Gastroesophageal sphincter (tissue), 4 donors: ENCODE results near the gene IRGC. TPM values are rescaled to one million over a fixed set of nuclear protein-coding genes. Genes with fewer than 3 reads are reported as not detected.

ENCODE experiments used
- ATAC-seq: fragments of 150-250 bp; one replicate; pipeline ENCODE4 v1.9.1; 2016; ENCODE audit warnings: mild to moderate bottlenecking, moderate library complexity
- H3K27ac ChIP-seq, 4 donors: fragments of 200-600 bp; sonication (generic) in 3 of 4; 1 replicate in 3 of 4; 2 replicates in 1 of 4; pipeline ENCODE4 v1.5.1; 2016 to 2019
- H3K27me3 ChIP-seq: fragments of 200-600 bp; sonication (generic); one replicate; pipeline ENCODE4 v1.5.1; 2019
- H3K36me3 ChIP-seq, 2 donors: fragments of 200-600 bp; sonication (generic); one replicate each; pipeline ENCODE4 v1.5.1; 2019; ENCODE audit warnings: control low read depth in 1 of 2
- H3K4me1 ChIP-seq, 3 donors: fragments of 200-600 bp; sonication (generic); 1 replicate in 2 of 3; 2 replicates in 1 of 3; pipeline ENCODE4 v1.5.1; 2016 to 2019; ENCODE audit warnings: control low read depth in 2 of 3
- H3K4me3 ChIP-seq, 2 donors: fragments of 200-600 bp; sonication (generic); one replicate each; pipeline ENCODE4 v1.5.1; 2019; ENCODE audit warnings: mild to moderate bottlenecking in 1 of 2, moderate library complexity in 1 of 2
- H3K9me3 ChIP-seq, 3 donors: fragments of 200-600 bp; sonication (generic); one replicate each; pipeline ENCODE4 v1.5.1; 2017 to 2019; ENCODE audit warnings: control low read depth in 2 of 3
- EP300 ChIP-seq: sonication (generic); formaldehyde crosslinking; IDR thresholded peaks from one replicate; pipeline ENCODE4 v1.6.1; 2017; ENCODE audit warnings: antibody characterized with exemption, mild to moderate bottlenecking
- POLR2A ChIP-seq, 2 donors: fragments of 450-650 bp; IDR thresholded peaks; one replicate each; pipeline ENCODE4 v1.6.1; 2017; ENCODE audit warnings: antibody characterized with exemption in 2 of 2, mild to moderate bottlenecking in 2 of 2, moderate library complexity in 1 of 2
- POLR2AphosphoS5 ChIP-seq: sonication (generic); formaldehyde crosslinking; IDR thresholded peaks from one replicate; pipeline ENCODE4 v1.6.1; 2017; ENCODE audit warnings: antibody characterized with exemption
- WGBS, 2 donors: methylation state at CpG; one replicate each; pipeline ENCODE4 v1.1.5; 2018; ENCODE audit warnings: low coverage in 1 of 2; 5-methylcytosine and 5-hydroxymethylcytosine counted together
- total RNA-seq, 4 donors: library from RNA; depleted of rRNA; stranded (reverse); fragments of >200 nt; gene quantifications; one replicate each; pipeline ENCODE4 v1.1.0, GENCODE V29; 2016
- TF ChIP-seq, protein P1 (sequence below), 4 experiments: fragments of 200-600 bp in 2 of 4; fragments of 450-650 bp in 2 of 4; sonication (generic) in 1 of 4; IDR thresholded peaks; one replicate each; pipeline ENCODE4 v1.5.1; 2017 to 2019; ENCODE audit warnings: antibody characterized with exemption in 4 of 4, mild to moderate bottlenecking in 2 of 4, moderate library complexity in 2 of 4

IRGC gene
- total RNA-seq, 4 donors from 2014 or later, result not detected

DNA sequence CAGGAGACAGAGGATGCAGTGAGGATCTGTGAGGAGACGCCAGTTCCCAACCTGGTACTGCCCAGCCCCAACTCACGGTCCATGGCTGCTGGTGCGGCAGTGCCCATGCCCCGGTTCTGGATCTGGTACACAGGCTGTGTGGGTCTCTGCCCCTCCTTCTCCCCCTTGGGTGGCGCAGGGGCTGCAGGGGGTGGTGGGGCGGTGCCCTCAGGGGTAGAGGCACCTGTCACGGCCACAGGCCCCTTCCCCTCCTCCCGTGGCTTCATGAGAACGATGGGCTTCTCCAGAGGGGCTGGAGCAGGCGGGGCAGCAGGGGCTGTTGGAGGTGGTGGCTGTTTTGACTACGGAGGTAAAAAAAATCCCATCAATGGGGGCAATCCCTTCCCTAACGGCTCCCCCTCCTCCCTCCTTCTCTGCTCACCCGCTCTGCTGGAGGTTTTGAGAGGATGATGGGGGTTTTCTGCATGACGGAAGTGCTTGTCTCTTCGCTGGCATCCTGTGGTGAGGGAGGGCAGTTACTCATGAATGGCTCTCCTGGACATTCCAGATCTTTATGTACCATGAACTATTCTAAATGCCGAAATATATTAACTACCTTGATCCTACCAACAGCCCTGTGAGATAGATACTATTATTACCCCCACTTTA, 31.8 kb downstream of the IRGC start:
- no peak overlapping the region for H3K4me3 ChIP-seq
- no peak overlapping the region for H3K27ac ChIP-seq
- H3K36me3 ChIP-seq, result peaks cover 0 to 90% of the 10 kb centered on the region in 2 donors
- no peak for ATAC-seq
- TF ChIP-seq POLR2A (IDR thresholded peaks at IDR 0.05), result no peak
- TF ChIP-seq, protein P1, sequence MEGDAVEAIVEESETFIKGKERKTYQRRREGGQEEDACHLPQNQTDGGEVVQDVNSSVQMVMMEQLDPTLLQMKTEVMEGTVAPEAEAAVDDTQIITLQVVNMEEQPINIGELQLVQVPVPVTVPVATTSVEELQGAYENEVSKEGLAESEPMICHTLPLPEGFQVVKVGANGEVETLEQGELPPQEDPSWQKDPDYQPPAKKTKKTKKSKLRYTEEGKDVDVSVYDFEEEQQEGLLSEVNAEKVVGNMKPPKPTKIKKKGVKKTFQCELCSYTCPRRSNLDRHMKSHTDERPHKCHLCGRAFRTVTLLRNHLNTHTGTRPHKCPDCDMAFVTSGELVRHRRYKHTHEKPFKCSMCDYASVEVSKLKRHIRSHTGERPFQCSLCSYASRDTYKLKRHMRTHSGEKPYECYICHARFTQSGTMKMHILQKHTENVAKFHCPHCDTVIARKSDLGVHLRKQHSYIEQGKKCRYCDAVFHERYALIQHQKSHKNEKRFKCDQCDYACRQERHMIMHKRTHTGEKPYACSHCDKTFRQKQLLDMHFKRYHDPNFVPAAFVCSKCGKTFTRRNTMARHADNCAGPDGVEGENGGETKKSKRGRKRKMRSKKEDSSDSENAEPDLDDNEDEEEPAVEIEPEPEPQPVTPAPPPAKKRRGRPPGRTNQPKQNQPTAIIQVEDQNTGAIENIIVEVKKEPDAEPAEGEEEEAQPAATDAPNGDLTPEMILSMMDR (IDR thresholded peaks at IDR 0.05), result no peak
- no peak for TF ChIP-seq POLR2AphosphoS5
- TF ChIP-seq EP300, result no peak
- H3K9me3 ChIP-seq, result no peaks in the 10 kb centered on the region
- WGBS, 2 donors, result 80 to 86% methylated on average over 1 to 5 of the region's 16 CpGs
- H3K27me3 ChIP-seq, result no peaks in the 10 kb centered on the region
- H3K4me1 ChIP-seq, result peaks cover 0 to 24% (median 4%) of the 10 kb centered on the region in 3 donors

DNA sequence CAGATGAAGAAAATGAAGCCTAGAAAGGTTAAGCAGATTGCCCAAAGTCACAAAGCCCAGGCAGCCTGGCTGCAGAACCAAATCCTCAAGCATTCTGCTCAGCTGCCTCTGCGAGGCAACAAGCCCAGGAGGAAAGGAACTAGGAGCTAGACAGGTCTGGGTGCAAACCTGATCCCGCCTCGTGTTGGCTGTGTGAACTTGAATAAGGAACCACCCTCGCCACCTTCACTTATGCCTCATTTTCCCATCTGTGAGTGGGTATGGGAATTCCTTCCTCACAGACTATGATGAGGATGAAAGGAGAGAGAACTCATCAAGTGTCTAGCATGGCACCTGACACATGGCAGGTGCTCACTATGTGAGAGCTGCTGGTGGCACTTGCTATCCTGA, 32.3 kb downstream of the IRGC start:
- H3K27me3 ChIP-seq, result no peaks in the 10 kb centered on the region
- 91 to 93% methylated on average over 2 to 4 of the region's 4 CpGs for WGBS, 2 donors
- H3K27ac ChIP-seq, result no peak overlapping the region
- H3K9me3 ChIP-seq, result no peaks in the 10 kb centered on the region
- TF ChIP-seq EP300 (no peak), POLR2AphosphoS5 (no peak), POLR2A (IDR thresholded peaks at IDR 0.05) (no peak)
- TF ChIP-seq, protein P1 (IDR thresholded peaks at IDR 0.05), result no peak
- H3K36me3 ChIP-seq, result peaks cover 0 to 85% of the 10 kb centered on the region in 2 donors
- no peak for ATAC-seq
- H3K4me3 ChIP-seq, result no peak overlapping the region
- peaks cover 0 to 24% (median 7%) of the 10 kb centered on the region in 3 donors for H3K4me1 ChIP-seq

GRCh38 chr19:43748685-43749084, 32.8 kb downstream of the IRGC start:
- H3K36me3 ChIP-seq, result peaks cover 0 to 80% of the 10 kb centered on the region in 2 donors
- H3K27me3 ChIP-seq, result no peaks in the 10 kb centered on the region
- no peak overlapping the region for H3K4me3 ChIP-seq
- no peak for ATAC-seq
- TF ChIP-seq, protein P1 (IDR thresholded peaks at IDR 0.05), result no peak
- no peak for TF ChIP-seq EP300
- TF ChIP-seq POLR2AphosphoS5, result no peak
- TF ChIP-seq POLR2A (IDR thresholded peaks at IDR 0.05), result no peak
- no peak overlapping the region for H3K27ac ChIP-seq
- no peaks in the 10 kb centered on the region for H3K9me3 ChIP-seq
- WGBS, 2 donors, result 78% methylated on average over 4 of the region's 4 CpGs; no CpG with 5 or more reads in 1 of the 2 donors
- peaks cover 2 to 26% (median 10%) of the 10 kb centered on the region in 3 donors for H3K4me1 ChIP-seq

DNA sequence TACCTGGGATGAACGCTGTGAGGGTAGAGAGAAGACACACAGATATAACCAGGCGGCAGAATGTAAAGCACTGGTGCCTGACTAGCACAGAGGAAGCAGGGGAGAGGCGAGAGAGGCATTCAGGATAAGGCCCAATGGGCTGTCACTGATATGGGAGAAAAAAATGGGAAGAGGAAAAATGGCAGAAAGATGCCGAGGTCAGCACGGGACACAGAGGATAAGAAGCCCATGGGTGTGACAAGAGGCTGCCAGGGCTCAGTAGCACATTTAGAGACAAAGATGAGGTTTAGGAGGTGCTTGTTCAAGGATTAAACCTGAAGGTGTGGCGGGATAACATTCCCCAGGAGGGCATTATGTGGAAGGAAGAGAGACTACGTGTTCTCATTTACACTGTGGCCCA, 33.3 kb downstream of the IRGC start:
- WGBS, 2 donors, result 89 to 90% methylated on average over 7 of the region's 7 CpGs
- ATAC-seq, result no peak

More for the DNA sequence above, 33.3 kb downstream of the IRGC start:
- no peaks in the 10 kb centered on the region for H3K9me3 ChIP-seq
- no peak overlapping the region for H3K4me3 ChIP-seq
- TF ChIP-seq EP300, result no peak
- TF ChIP-seq, protein P1 (IDR thresholded peaks at IDR 0.05), result no peak
- no peak for TF ChIP-seq POLR2AphosphoS5
- TF ChIP-seq POLR2A (IDR thresholded peaks at IDR 0.05), result no peak
- no peaks in the 10 kb centered on the region for H3K27me3 ChIP-seq
- no peak overlapping the region for H3K27ac ChIP-seq
- H3K36me3 ChIP-seq, result peaks cover 0 to 75% of the 10 kb centered on the region in 2 donors
- H3K4me1 ChIP-seq, result peaks cover 4 to 30% (median 11%) of the 10 kb centered on the region in 3 donors
